B cell (primary cell): ENCODE data around the gene KMT2C.

ENCODE experiments used
- EZH2 ChIP-seq: IDR thresholded peaks from 2 replicates; pipeline ENCODE4 v1.6.1; 2012; ENCODE audit warnings: borderline replicate concordance, low read depth, mild to moderate bottlenecking, moderate library complexity, low read length; ENCODE audit not compliant: insufficient read depth, poor library complexity, severe bottlenecking
- TF ChIP-seq, protein P1 (sequence below): fragments of 200-600 bp; IDR thresholded peaks from one replicate; pipeline ENCODE4 v1.8.0; 2022; ENCODE audit warnings: antibody characterized with exemption, mild to moderate bottlenecking

DNA sequence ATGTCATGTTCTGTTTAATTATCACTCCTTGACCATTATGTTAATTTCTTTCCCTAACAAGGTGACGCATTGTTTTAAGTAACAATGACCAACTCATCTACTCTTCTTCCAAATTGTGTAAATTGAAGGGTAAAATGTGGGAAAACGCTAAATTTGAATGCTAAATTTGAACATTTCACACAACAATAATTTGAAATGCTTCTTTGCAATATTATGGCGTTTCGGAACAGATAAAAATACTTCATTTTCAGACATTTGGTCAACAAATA is 29.2 kb upstream of the KMT2C start:
- TF ChIP-seq, protein P1, sequence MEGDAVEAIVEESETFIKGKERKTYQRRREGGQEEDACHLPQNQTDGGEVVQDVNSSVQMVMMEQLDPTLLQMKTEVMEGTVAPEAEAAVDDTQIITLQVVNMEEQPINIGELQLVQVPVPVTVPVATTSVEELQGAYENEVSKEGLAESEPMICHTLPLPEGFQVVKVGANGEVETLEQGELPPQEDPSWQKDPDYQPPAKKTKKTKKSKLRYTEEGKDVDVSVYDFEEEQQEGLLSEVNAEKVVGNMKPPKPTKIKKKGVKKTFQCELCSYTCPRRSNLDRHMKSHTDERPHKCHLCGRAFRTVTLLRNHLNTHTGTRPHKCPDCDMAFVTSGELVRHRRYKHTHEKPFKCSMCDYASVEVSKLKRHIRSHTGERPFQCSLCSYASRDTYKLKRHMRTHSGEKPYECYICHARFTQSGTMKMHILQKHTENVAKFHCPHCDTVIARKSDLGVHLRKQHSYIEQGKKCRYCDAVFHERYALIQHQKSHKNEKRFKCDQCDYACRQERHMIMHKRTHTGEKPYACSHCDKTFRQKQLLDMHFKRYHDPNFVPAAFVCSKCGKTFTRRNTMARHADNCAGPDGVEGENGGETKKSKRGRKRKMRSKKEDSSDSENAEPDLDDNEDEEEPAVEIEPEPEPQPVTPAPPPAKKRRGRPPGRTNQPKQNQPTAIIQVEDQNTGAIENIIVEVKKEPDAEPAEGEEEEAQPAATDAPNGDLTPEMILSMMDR: no peak
- TF ChIP-seq EZH2: no peak
